GM06990 (cell line): ENCODE measurements around the gene NPBWR2.

Experiments used
- DNase-seq: peaks from one replicate; pipeline ENCODE4 v3.0.0-alpha.2; 2011; ENCODE audit not compliant: insufficient read length; ENCODE audit errors: extremely low read depth
- H3K27me3 ChIP-seq: replicated peaks from 2 replicates; pipeline ENCODE4 v1.6.0; 2011; ENCODE audit warnings: low read length; ENCODE audit not compliant: control insufficient read depth, insufficient read depth
- H3K36me3 ChIP-seq: 2 replicates; pipeline ENCODE4 v1.5.1; 2011; ENCODE audit warnings: low read length; ENCODE audit not compliant: control insufficient read depth, insufficient read depth
- H3K4me3 ChIP-seq: replicated peaks from 2 replicates; pipeline ENCODE4 v1.5.1; 2011; ENCODE audit warnings: low read depth, mild to moderate bottlenecking, control low read depth, low read length
- CTCF ChIP-seq: IDR thresholded peaks from 2 replicates; pipeline ENCODE4 v1.5.1; 2011; ENCODE audit warnings: low read length, control low read depth, mild to moderate bottlenecking, inconsistent platforms; ENCODE audit not compliant: insufficient read depth, poor library complexity, severe bottlenecking

The NPBWR2 gene

GRCh38 chr20:64149809-64150560 is 42.6 kb upstream of the NPBWR2 start:
- TF ChIP-seq CTCF = no peak
- Histone ChIP-seq H3K36me3 (no peaks in the 10 kb centered on the region), H3K4me3 (no peak overlapping the region), H3K27me3 (no peaks in the 10 kb centered on the region; the same call in 1 of the 2 replicates)
- no peak for DNase-seq

GRCh38 chr20:64149141-64149540 is 41.8 kb upstream of the NPBWR2 start:
- no peak for TF ChIP-seq CTCF
- Histone ChIP-seq H3K27me3 (no peaks in the 10 kb centered on the region; the same call in 1 of the 2 replicates), H3K4me3 (no peak overlapping the region), H3K36me3 (no peaks in the 10 kb centered on the region)
- no peak for DNase-seq

DNA sequence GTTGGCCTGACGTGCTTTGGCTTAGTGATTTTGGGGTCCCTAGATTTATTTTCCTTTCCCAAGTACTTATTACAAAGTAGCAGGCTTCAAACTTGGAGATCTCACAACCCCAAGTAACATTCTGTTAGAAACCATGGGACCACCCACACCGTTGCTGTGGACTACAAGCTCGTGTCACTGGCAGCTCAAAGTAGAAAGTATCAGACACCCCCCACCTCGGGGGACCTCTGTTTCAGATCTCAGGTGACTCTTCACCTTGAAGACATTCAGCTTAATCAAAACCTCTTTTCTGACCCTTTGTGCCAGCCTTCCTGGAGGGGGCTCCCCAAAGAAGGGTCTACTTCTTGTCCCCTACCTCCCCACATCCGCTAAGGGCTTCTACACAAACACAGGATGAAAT is 41.2 kb upstream of the NPBWR2 start:
- Histone ChIP-seq H3K4me3 (no peak overlapping the region), H3K27me3 (no peaks in the 10 kb centered on the region; the same call in 1 of the 2 replicates), H3K36me3 (no peaks in the 10 kb centered on the region)
- no peak for TF ChIP-seq CTCF
- DNase-seq = no peak

DNA sequence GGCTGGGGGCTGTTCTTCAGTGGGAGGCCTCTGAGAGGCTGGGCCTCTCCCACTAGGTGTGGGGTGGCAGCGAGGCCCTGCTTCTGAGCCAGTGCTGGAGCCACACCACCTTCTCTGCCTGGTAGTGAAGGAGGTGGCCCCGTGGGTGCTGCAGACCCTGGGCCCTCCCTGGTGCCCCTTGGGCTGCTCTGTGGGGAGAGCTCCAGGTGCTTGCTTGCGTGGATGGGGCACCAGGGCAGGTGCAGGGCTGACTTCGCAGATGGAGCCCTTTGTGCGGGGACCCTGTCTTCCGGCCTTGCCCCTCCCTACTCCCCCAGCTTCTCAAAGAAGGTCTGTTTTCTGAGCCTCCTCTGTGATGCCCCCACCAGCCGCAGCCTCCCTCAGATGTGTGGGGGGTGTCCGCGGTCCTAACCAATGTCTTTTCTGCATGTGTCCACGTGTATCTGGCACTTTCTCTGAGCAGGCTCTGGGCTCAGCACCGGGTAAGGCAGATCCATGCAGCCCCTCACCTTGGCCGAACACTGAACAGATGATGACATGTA is 39.6 kb upstream of the NPBWR2 start:
- DNase-seq = no peak
- no peaks in the 10 kb centered on the region for H3K27me3 ChIP-seq
- H3K36me3 ChIP-seq = no peaks in the 10 kb centered on the region

DNA sequence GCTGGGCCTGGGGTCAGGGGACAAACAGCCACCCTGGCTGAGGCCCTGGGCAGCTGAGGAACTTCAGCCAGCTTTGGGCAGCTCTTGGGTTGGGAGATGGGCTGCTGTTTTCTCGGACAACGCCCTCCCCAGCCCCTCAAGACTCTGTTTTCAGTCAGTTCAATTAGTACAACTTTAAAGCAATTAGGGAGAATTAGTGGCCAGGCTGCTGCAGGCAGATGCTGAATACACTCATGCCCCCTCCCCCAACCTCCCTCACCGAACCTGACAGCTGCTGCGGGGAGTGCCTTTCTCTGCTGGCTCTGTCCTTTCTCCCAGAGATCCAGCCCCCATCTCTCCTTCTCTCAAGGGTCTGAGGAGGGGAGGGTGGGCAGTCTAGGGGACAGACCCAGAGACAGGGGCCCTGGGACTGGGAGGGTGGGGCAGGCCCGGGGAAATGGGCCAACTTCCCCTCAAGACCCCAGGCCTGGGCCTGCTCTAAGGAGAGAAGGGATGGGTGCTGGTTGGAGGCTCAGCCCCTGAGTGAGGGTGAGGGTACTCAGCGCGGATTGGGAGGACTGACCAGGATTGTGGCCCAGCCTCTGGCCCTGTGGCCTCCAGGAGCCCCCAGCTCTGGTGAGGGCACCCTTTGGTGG is 39.1 kb upstream of the NPBWR2 start:
- DNase-seq = no peak
- Histone ChIP-seq H3K27me3 (no peaks in the 10 kb centered on the region), H3K4me3 (no peak overlapping the region), H3K36me3 (no peaks in the 10 kb centered on the region)
- no peak for TF ChIP-seq CTCF

More for the DNA sequence above, 39.6 kb upstream of the NPBWR2 start:
- no peak overlapping the region for H3K4me3 ChIP-seq
- no peak for TF ChIP-seq CTCF
